DMS 273 (cell line): ENCODE data around the gene PICALM.
A peak's percentile ranks its signal among the peaks of the same experiment; 100 is the strongest.
"Not testable (repeated sequence)": the region's sequence is repeated elsewhere in the genome, so short reads cannot be mapped to it uniquely, and the experiment has no call there.

ENCODE experiments used
- DNase-seq: peaks from one replicate; lab custom pipeline; 2025; ENCODE audit not compliant: unreplicated experiment; lab: John Stamatoyannopoulos, UW

PICALM gene, protein sequence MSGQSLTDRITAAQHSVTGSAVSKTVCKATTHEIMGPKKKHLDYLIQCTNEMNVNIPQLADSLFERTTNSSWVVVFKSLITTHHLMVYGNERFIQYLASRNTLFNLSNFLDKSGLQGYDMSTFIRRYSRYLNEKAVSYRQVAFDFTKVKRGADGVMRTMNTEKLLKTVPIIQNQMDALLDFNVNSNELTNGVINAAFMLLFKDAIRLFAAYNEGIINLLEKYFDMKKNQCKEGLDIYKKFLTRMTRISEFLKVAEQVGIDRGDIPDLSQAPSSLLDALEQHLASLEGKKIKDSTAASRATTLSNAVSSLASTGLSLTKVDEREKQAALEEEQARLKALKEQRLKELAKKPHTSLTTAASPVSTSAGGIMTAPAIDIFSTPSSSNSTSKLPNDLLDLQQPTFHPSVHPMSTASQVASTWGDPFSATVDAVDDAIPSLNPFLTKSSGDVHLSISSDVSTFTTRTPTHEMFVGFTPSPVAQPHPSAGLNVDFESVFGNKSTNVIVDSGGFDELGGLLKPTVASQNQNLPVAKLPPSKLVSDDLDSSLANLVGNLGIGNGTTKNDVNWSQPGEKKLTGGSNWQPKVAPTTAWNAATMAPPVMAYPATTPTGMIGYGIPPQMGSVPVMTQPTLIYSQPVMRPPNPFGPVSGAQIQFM

DNA sequence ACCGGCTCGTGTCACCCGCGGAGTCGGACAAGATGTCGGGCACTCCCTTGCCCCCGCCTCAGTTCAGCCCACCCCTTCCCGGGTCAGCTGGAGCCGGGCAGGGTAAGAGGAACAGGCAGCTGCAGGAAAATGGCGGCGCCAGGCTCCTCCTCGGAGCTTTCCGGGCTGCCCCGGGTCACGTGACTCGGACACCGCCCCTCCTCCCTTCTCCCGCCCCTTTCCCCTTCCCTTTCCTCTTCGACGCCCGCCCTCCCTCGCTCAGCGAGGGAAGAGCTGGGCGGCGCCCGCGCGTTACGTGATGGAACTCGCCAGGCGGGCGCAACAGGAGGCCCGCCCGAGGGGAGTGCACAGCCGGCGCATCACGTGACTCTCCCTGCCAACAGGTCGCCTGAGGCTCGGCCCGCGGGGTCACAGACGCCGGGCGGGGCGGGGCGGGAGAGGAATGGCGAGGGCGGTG lies at the start of gene PICALM:
Gene PICALM, minus strand, starts transcription at position 134 of the 457 bp plus-strand sequence. CDS start 304 bp downstream, outside the sequence.
- DNase-seq = peak; percentile 99

DNA sequence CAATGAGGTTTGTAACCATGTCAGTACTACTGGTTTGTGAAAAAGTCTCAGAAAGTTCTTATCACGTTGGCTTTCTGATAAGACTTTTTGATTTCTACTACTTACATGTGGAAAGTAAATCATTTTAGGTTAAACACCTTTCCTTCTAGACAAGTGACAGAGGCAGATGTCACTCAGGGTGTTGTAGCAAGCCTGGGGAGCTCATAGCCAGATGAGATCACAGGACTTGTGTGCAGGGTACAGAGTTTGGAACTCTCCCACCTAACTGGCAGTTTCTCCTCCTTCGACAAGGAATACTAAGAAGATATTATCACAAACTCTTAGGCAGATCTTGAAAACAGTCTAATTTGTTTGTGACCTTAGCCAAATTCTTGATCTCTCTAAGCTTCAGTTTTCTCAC lies 49.4 kb upstream of the PICALM start:
- DNase-seq = no peak

DNA sequence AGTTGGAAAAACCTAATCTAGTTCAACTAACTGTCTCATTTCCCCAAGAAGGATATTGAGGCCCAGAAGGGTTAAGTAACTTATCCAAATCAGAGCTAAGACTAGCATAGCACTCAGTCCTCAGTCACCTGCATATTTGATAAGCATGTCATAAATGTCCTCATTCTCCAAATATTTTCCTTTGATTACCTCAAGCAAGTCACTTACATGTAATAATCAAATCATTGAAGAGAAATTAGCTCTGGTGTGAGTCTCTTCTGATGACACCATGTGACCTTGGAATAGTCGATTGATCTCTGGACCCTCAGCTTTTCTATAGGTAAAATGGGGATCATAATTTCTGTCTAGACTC lies 48.8 kb upstream of the PICALM start:
- no peak for DNase-seq

DNA sequence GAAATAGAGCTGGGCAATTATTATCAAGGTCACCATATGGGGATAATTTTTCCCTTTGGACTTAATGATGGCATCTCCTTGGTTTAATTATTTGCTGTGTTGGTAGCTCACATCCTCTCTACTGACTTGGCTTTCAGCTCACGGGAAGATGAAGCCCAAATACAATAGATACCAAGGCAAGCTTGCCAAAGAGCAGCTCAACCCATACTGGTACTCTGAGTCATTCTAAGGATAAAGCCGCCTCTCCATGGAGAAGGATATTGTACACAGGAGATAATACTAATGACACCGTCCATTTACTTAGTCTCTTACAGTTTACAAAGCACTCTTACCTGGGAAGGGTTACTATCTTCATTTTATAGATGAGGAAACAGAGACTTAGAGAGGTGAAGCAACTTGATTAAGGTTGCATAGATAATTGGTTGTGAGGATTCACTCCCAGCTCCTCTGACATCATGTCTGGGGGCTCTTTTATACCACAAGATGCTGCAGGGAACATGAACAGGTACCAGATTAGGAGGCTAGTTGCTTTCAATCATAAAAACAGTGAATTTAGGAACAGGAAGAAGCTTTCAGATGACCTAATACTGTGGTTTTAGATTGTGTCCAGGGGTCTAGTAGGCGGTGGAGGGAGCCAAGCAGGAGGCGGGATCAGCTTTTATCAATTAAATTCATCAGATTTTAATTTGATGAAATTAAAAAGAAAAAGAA lies 48.3 kb upstream of the PICALM start:
- DNase-seq = no peak

DNA sequence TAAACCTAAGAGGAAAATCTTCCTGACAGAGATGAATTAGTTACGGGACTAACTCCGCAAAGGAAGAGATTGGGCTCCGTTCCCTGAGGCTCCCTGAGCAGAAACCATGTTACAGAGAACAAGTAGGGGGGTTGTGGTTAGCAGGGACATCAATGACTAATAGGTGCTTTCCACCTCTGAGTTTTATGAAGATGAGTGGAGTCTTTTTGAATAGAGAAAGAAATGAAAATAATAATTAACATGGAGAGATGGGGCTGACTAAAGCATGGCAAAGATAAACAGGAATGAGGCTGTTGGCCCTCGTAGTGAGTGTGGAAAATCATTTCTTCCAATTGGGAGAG lies 47.5 kb upstream of the PICALM start:
- DNase-seq = no peak

DNA sequence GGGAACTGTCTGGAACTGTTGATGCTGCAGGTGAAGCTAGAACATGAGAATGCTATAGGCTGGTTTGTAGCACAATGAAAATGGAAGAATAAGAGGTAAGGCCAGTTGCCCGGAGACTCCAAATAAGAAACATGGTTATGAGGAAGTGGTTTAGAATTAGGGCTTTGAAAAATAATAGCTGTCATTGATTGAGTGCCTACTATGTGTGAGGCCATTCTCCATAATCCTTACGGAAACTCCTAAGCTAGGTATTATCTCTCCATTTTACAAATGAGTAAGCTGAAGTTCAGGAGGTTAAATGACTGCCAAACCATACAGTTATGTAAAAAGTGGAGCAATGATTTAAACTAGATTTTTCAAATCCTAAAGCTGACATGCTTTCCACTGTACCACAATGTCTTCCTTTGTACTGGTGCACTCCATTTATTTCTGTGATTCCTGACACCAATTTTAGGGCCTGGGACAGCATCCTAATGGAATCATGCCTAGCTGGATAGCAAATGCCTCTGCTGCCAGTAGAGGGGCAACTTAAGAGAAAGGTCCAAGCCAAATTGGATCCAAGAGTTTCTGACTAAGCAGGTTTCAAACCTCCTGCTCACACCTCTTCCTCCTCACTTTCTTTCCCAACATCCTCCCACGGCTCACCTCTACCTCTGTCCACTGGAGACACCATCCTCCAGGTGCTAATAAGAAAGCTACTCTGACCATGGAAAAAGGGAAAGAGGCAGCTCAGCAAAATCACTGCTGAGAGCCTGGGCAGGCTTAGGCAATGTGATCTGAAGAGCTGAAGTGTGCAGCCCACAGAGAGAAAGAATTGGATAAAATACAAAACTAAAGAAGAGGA lies 46.9 kb upstream of the PICALM start:
- no peak for DNase-seq

DNA sequence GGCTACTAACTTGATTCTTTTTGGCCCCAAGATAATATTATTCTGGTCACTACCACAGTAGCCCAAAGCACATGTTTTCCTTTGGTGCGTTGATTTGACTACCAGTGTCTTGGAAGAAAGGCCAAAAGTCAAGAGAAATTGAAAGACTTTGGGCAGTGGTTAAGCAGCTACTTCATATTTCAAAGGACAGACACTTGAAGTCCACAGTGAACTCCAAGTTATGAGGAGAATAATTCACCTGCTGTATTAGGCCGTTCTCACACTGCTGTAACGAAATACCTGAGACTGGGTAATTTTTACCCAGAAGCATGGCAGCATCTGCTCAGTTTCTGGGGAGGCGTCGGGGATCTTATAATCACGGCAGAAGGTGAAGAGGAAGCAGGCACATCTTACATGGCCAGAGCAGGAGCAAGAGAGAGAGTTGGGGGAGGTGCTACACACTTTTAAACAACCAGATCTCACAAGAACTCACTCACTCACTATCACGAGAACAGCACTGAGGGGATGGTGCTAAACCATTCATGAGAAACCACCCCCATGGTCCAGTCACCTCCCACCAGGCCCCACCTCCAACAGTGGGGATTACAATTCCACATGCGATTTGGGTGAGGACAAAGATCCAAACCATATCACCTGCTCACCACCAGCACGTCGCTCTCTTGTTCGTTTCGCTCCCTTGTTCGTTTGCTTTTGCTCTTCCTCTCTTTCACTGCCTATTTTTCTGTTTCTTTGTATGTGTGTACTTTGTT lies 40.2 kb upstream of the PICALM start:
- DNase-seq = no peak

DNA sequence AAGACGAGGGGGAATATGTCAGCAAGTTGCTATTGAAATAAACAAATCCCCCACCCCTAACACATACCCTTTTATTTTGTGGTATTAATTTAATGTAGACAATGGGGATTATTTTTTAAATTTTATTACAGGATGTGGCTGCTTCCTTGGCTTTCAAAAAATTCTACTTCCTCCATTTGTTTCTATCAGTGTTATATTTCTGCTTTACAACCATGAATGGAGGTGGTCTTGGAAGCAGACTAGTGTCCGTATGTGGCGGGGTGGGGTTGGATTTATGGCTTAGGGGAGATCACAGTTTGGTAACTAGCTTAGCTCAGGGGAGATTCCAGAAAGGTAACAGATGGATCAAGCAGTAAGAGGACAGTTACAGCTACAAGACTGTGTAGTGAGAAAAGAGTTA lies 39.3 kb upstream of the PICALM start:
- DNase-seq = no peak

DNA sequence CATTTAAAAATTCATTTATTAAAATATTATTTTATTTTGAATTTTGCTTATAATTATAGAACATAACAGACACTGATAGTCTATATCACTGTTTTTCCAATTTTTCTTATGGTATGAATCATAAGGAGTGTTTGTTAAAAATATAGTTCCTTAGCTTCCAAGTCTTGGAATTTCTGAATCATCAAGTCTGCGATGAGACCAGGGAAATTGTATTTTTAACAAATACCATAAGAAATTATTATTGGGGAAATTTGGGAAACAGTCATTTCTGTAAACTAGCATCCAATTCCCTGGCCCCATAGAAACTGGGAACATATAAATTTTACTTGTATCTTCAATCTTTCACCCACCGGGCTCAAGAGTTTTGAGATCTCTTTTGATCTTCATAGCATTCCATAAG lies 38.0 kb upstream of the PICALM start:
- DNase-seq = no peak

DNA sequence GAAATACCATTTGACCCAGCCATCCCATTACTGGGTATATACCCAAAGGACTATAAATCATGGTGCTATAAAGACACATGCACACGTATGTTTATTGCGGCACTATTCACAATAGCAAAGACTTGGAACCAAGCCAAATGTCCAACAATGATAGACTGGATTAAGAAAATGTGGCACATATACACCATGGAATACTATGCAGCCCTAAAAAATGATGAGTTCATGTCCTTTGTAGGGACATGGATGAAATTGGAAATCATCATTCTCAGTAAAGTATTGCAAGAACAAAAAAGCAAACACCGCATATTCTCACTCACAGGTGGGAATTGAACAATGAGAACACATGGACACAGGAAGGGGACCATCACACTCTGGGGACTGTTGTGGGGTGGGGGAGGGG lies 37.1 kb upstream of the PICALM start:
- DNase-seq = not testable (repeated sequence)

DNA sequence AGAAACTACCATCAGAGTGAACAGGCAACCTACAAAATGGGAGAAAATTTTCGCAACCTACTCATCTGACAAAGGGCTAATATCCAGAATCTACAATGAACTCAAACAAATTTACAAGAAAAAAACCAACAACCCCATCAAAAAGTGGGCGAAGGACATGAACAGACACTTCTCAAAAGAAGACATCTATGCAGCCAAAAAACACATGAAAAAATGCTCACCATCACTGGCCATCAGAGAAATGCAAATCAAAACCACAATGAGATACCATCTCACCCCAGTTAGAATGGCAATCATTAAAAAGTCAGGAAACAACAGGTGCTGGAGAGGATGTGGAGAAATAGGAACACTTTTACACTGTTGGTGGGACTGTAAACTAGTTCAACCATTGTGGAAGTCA lies 36.7 kb upstream of the PICALM start:
- DNase-seq = not testable (repeated sequence)

DNA sequence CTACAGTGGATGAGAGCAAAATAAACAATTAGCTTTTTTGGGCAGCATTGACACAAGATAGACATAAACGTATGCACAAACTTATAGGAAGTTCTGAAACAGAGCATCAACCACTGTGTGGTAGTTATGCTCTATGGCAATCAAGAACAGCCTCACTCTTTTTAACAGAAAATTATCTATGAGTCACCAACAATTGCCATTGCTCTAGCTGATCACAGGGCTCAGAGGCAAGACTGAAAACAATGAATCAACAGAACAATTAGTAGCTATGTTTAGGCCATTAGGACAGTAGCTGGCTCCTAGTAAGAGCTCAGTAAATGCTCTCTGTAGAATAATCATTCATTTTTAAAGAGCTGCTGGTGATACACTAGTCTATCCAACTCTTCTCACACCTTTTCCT lies 34.9 kb upstream of the PICALM start:
- DNase-seq = no peak

DNA sequence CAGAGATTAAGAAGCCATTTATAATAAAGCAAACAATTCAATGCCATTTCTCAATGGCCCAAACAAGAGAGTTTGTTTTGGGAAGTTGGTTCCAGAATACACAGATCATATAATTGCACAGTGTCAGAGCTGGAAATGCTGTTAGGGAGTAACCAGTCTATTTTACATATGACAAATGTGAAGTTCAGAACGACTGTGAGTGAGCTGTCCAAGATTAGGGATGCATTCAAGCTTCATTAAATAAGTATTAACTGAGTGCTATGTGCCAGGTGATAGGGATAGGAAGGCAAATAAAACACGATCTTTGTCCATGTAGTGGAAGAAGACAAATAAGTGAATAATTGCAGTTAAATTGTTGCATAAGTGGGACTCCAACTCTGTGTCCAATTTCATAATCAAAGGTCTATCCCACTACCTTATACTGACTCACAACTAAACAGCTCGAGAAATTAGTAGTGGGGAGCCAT lies 33.1 kb upstream of the PICALM start:
- DNase-seq = no peak

DNA sequence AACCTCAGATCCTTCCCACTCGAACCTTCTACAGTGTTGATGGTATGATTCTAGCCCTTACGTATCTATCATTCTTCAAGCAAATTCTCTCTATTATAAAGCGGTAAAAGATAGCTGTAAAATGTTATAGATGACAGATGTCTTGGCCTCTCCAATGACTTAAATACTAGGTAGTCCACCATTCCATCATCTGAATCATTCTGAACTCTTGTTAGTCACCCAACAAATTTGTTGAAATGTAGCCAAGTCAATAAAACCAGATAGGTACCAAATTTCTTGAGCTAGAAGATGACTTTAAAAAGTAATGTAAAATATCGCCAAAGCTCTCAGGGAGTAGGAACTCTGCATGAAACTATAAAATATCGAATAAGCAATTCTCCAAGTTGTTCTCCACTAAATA lies 32.6 kb upstream of the PICALM start:
- no peak for DNase-seq

DNA sequence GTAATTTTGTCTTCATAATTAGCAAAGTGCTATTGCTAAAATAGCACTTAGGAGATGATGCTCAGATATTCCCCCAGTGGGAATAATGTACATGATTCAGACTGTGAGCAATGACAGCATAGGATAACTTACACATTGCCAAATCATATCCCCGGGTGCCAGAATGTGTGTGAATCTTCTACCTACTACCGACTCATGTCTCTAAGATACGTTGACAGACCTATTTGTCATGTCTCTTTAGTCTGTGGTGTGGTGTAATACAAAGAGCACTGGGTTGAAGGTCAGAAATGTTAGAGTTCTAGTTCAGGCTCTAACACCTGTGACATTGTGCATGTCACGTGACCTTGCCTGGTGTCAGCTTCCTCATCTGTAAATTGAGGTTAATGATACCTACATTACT lies 31.0 kb upstream of the PICALM start:
- DNase-seq = no peak

DNA sequence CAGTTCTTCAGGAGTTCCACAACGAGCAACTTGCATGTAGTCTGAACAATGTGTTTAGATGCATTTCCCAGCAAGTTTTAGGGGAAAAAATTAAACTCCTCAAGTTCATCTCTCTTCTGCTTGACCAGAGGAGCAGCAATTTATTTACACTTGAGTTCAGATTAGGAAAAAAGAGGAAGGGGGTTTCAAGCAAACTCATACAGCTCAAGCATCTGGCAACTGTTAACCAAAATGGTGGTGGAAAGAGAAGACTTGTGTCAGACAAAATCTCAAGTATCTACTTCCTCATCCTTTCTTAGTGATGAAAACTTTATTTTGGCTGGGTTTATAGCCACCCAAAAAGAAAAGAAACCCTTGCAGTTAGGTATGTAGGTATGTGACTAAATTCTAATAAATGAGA lies 29.1 kb upstream of the PICALM start:
- no peak for DNase-seq

DNA sequence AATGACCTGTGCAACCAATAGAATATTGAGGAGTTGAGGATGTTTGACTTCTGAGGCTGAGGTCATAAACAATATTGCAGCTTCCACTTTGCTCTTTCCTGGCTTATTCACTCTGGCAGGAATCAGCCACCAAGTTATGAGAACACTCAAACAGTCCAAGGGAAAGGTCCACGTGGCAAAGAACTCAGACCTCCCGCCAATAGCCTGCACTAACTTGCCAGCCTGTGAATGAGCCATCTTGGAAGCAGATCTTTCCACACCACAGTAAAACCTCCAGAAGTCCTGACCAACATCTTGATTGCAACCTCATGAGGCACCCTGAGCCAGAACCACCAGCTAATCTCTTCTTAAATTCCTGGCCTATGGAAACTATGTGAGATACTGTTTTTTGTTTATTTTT lies 22.7 kb upstream of the PICALM start:
- no peak for DNase-seq

DNA sequence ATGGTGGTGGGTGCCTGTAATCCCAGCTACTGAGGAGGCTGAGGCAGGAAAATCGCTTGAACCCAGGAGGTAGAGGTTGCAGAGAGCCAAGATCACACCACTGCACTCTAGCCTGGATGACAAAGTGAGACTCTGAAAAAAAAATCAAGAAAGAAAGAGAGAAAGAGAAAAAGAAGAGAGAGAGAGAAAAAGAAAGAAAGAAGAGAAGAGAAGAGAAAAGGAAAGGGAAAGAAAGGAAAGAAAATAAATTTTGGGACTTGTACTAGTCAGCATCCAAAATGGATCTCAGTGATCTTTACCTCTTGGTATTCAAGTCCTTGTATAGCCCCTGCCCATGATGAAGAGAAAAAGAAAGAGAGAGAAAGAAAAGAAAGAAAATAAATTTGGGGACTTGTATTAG lies 22.2 kb upstream of the PICALM start:
- no peak for DNase-seq

DNA sequence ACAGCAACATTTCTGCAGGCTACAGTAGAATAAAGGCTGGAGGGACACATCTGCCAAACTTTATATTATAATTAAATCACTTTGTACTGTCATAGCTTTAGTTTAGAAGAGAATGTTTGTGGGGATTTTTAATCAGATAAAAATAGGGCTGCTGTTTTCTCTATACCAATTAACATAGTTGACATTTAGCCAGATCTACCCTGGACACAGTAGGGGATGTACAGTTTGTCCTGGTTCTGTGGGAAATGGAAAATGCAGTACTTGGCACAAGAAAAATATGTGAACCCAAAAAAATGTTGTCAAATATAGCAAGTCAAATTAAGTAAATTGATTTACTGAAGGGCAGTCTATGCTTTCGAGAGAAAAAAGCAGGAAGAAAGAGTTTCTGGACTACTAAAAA lies 20.8 kb upstream of the PICALM start:
- DNase-seq = no peak

DNA sequence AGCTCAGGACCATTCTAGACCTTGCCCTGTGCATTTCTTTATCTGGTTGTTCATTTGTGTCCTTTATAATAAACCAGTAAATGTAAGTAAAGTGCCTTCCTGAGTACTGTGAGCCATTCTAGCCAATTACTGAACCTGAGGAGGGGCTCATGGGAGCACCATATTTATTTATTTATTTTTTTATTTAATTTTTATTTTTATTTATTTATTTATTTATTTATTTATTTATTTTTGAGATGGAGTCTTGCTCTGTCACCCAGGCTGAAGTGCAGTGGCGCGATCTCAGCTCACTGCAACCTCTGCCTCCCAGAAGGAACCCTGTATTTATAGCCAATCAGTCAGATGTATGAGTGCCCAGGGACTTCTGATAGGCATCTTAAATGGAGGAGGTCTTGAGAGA lies 18.8 kb upstream of the PICALM start:
- not testable (repeated sequence) for DNase-seq
